Glutamatergic neuron (in vitro differentiated cells): ENCODE measurements around the gene SPATA3. TPM values are rescaled to one million over a fixed set of nuclear protein-coding genes. Genes with fewer than 3 reads are reported as not detected.
"Not testable (repeated sequence)": the region's sequence is repeated elsewhere in the genome, so short reads cannot be mapped to it uniquely, and the experiment has no call there.

Experiments
- DNase-seq: peaks from one replicate; pipeline ENCODE4 v3.0.0; 2022
- H3K27ac Mint-ChIP-seq: one replicate; pipeline ENCODE4 v1.8.0; 2020; ENCODE audit warnings: mild to moderate bottlenecking, mixed read lengths, inconsistent platforms; ENCODE audit not compliant: unreplicated experiment
- H3K27me3 Mint-ChIP-seq: one replicate; pipeline ENCODE4 v1.8.0; 2020; ENCODE audit warnings: mild to moderate bottlenecking, moderate library complexity, mixed read lengths, inconsistent platforms; ENCODE audit not compliant: unreplicated experiment
- H3K36me3 Mint-ChIP-seq: one replicate; pipeline ENCODE4 v1.8.0; 2020; ENCODE audit warnings: mild to moderate bottlenecking, mixed read lengths, inconsistent platforms; ENCODE audit not compliant: unreplicated experiment
- H3K4me1 Mint-ChIP-seq: one replicate; pipeline ENCODE4 v1.8.0; 2020; ENCODE audit warnings: mild to moderate bottlenecking, low read depth, mixed read lengths, inconsistent platforms; ENCODE audit not compliant: unreplicated experiment
- H3K4me3 Mint-ChIP-seq: one replicate; pipeline ENCODE4 v1.8.0; 2020; ENCODE audit warnings: mild to moderate bottlenecking, mixed read lengths, inconsistent platforms; ENCODE audit not compliant: unreplicated experiment
- H3K9me3 Mint-ChIP-seq: one replicate; pipeline ENCODE4 v1.8.0; 2020; ENCODE audit warnings: mild to moderate bottlenecking, moderate library complexity, mixed read lengths, inconsistent platforms; ENCODE audit not compliant: unreplicated experiment
- CTCF ChIP-seq: fragments of 200-600 bp; sonication (generic); IDR thresholded peaks from one replicate; pipeline ENCODE4 v1.5.0; 2021; ENCODE audit not compliant: partially characterized antibody, unreplicated experiment
- total RNA-seq: library from RNA; stranded (reverse); fragmentation: NEBNext Ultra II Directional; extraction: Animal tissue kit (Norgen Biotek cat#: 25700); gene quantifications from one replicate; pipeline ENCODE4 v1.2.1, GENCODE V29; 2021; ENCODE audit not compliant: unreplicated experiment

SPATA3 gene
- total RNA-seq, 1 donor from 2014 or later, result not detected

GRCh38 chr2:231003186-231003585 is 7.3 kb downstream of the SPATA3 start:
- no peak for TF ChIP-seq CTCF
- Mint-ChIP-seq H3K4me1 (peaks cover 2% of the 10 kb centered on the region), H3K4me3 (no peak overlapping the region), H3K36me3 (peaks cover 11% of the 10 kb centered on the region), H3K27me3 (peaks cover 11% of the 10 kb centered on the region), H3K27ac (no peak overlapping the region), H3K9me3 (peaks cover 2% of the 10 kb centered on the region)
- DNase-seq, result no peak

- H3K9me3 Mint-ChIP-seq, H3K27ac Mint-ChIP-seq, H3K4me1 Mint-ChIP-seq, DNase-seq: not testable (repeated sequence)
- H3K36me3 Mint-ChIP-seq, result peaks cover 11% of the 10 kb centered on the region
- peaks cover 11% of the 10 kb centered on the region for H3K27me3 Mint-ChIP-seq
- peak overlapping the region; percentile 34 for H3K4me3 Mint-ChIP-seq
These were observed 9.0 kb downstream of the SPATA3 start for GRCh38 chr2:231004930-231005329.

GRCh38 chr2:231007286-231008098 is 11.6 kb downstream of the SPATA3 start:
- TF ChIP-seq CTCF, result no peak
- H3K36me3 Mint-ChIP-seq, result peaks cover 11% of the 10 kb centered on the region
- peaks cover 8% of the 10 kb centered on the region for H3K4me1 Mint-ChIP-seq
- DNase-seq, result no peak
- peaks cover 6% of the 10 kb centered on the region for H3K27me3 Mint-ChIP-seq
- H3K27ac Mint-ChIP-seq, result no peak overlapping the region
- H3K9me3 Mint-ChIP-seq, result peaks cover 2% of the 10 kb centered on the region
- no peak overlapping the region for H3K4me3 Mint-ChIP-seq

- H3K27ac Mint-ChIP-seq, result no peak overlapping the region
- H3K4me1 Mint-ChIP-seq, result peaks cover 8% of the 10 kb centered on the region
- peaks cover 4% of the 10 kb centered on the region for H3K9me3 Mint-ChIP-seq
These were observed 12.2 kb downstream of the SPATA3 start for GRCh38 chr2:231008131-231008530.

GRCh38 chr2:231009236-231009919 is 13.5 kb downstream of the SPATA3 start:
- Mint-ChIP-seq H3K4me3 (peak overlapping the region; percentile 36), H3K4me1 (peaks cover 8% of the 10 kb centered on the region), H3K36me3 (peaks cover 11% of the 10 kb centered on the region), H3K9me3 (peaks cover 4% of the 10 kb centered on the region), H3K27ac (peak overlapping the region; percentile 24), H3K27me3 (peaks cover 6% of the 10 kb centered on the region)
- DNase-seq, result peak; percentile 51
- no peak for TF ChIP-seq CTCF

More at GRCh38 chr2:231008131-231008530, 12.2 kb downstream of the SPATA3 start:
- peaks cover 6% of the 10 kb centered on the region for H3K27me3 Mint-ChIP-seq
- no peak for TF ChIP-seq CTCF
- H3K4me3 Mint-ChIP-seq, result no peak overlapping the region
- no peak for DNase-seq
- peaks cover 11% of the 10 kb centered on the region for H3K36me3 Mint-ChIP-seq
